GM12864 (cell line): ENCODE results near the gene IFT27.

Source experiments
- DNase-seq: peaks from one replicate; pipeline ENCODE4 v3.0.0-alpha.2; 2011; ENCODE audit warnings: low read depth
- H3K4me3 ChIP-seq: 2 replicates; pipeline ENCODE4 v1.5.1; 2011; ENCODE audit warnings: mild to moderate bottlenecking, low read depth, low read length, control low read depth
- CTCF ChIP-seq: IDR thresholded peaks from 2 replicates; pipeline ENCODE4 v1.5.1; 2011; ENCODE audit warnings: low read depth, mild to moderate bottlenecking, moderate library complexity, low read length, control low read depth, inconsistent platforms; ENCODE audit errors: missing control alignments

IFT27 gene

GRCh38 chr22:36775964-36776669, at the start of gene IFT27:
TSS of gene IFT27 (minus strand) at chr22:36776119. CDS start at chr22:36775707, 412 bp downstream.
- H3K4me3 ChIP-seq: peak within 1 kb of the TSS; percentile 86
- DNase-seq: peak; percentile 100

GRCh38 chr22:36824655-36825054, 48.7 kb upstream of the IFT27 start:
- DNase-seq: no peak
- H3K4me3 ChIP-seq: no peak overlapping the region
- TF ChIP-seq CTCF: no peak

More at GRCh38 chr22:36775964-36776669, at the start of gene IFT27:
- no peak for TF ChIP-seq CTCF

GRCh38 chr22:36823186-36823839, 47.4 kb upstream of the IFT27 start:
- TF ChIP-seq CTCF: no peak
- no peak for DNase-seq
- H3K4me3 ChIP-seq: no peak overlapping the region

GRCh38 chr22:36822581-36822980, 46.7 kb upstream of the IFT27 start:
- no peak for DNase-seq
- H3K4me3 ChIP-seq: no peak overlapping the region
- no peak for TF ChIP-seq CTCF

- no peak overlapping the region for H3K4me3 ChIP-seq
- TF ChIP-seq CTCF: no peak
Observed at GRCh38 chr22:36819112-36819511, 43.2 kb upstream of the IFT27 start.

GRCh38 chr22:36818010-36818642, 42.2 kb upstream of the IFT27 start:
- DNase-seq: no peak
- TF ChIP-seq CTCF: no peak
- no peak overlapping the region for H3K4me3 ChIP-seq

More at GRCh38 chr22:36819112-36819511, 43.2 kb upstream of the IFT27 start:
- no peak for DNase-seq

GRCh38 chr22:36817525-36817848, 41.6 kb upstream of the IFT27 start:
- H3K4me3 ChIP-seq: no peak overlapping the region
- no peak for DNase-seq
- TF ChIP-seq CTCF: no peak
